Measurements from ENCODE around the gene ITPR2. TPM values are rescaled to one million over a fixed set of nuclear protein-coding genes. Genes with fewer than 3 reads are reported as not detected.
A peak's percentile ranks its signal among the peaks of the same experiment; 100 is the strongest.
"Not testable (repeated sequence)": the region's sequence is repeated elsewhere in the genome, so short reads cannot be mapped to it uniquely, and the experiment has no call there.

ITPR2 gene
- total RNA-seq, 1 experiment from 2014 or later: 10.1 TPM

DNA sequence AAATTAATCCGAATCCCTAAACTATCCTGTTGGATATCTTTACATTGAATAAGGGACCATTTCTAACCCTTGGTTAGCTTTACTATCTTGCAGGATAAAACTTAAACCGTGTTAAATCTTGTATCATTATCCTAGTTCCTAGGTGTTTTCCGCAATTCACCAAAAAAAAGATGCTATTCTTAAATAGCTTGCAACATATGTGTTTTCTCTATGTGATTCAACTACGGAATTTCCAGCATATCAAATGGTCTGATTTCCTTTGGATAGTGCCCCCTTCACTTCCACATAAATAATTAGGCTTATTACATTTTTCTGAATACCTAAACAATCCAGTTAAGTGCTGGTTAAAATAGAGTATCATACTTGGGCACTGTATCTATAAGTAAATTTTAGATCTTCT is 130.3 kb downstream of the ITPR2 start:
- DNase-seq (ENCODE audit: low read depth): no peak

DNA sequence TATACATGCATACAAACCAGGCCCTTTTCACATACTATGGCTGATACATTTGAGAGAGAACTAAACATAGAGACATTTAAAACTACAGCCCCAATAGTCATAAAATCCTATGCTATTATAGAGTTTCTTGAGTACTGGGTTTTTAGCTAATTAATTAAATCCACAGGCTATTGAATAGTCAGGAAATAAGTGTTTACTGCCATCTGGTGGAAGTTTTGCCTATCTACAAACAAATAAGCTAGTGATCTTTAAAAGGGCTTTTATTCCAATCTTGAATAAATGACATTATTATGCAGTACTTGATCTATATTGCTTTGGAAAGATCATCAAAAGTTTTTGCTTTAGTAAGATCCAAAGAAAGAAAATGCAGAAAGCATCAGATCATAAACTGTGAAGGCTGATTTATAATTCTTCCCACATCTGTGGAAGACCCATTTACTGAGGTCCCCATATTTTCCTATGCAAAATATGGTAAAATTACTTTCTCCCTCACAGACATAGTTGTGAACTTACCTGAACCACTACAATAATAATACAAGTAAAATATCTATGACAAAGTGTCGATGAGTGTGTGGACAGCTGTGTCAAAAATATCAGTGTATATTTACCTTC is 131.3 kb downstream of the ITPR2 start:
- DNase-seq (ENCODE audit: low read depth): peak; percentile 53

DNA sequence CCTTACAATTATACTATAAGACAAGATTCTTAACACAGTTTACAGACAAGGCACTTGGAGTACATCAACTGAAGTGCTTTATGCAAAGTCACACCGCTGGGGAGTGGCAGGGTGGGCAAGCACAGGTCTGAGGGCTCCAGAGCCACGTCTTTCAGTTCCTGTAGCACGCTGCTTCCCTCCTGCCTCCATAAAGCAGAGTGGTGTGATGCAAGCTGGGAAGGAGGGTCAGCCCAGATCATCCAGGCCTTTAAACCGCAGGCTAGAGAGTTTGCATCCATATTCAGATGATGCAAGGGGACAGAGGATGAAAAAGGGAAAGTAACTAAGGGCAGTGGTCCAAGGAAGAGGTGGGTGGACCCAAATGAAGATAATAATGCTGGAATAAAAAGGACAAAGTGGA is 132.6 kb downstream of the ITPR2 start:
- DNase-seq (ENCODE audit: low read depth): no peak

DNA sequence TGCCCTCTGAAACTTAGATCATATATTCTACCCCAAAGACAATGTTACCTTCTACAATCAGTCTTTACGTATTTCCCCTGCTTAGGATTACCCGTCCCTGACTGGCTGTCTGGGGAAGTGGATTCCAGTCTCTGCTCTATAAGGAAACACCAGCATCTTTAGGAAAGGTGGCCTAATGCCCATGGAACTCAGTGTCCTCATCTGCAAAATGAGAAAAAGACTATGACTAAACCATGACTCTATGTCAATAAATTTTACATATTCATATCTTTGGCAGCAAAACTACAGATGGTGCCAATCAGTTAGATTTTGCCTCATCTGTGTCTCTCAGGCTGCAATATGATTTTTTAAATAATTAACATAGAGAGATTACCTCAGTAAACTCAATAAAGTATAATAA is 133.8 kb downstream of the ITPR2 start:
- DNase-seq (ENCODE audit: low read depth): no peak

DNA sequence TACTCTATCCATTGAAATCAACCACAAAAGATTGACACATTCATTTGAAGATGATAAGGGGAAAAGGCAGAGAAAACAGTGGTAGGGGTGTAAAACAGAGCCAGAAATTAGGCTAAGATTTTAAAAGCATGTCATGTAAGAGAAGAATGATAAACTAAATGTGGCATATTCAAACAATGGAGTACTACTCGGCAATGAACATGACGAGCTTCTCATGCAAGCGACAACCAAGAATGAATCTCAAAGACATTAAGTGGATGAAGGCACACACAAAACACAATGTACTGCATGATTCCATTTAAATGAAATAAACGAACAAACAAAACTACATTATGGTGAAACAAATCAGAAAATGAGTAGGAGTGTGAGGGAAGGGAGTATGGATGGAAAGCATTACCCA is 134.8 kb downstream of the ITPR2 start:
- DNase-seq (ENCODE audit: low read depth): no peak

DNA sequence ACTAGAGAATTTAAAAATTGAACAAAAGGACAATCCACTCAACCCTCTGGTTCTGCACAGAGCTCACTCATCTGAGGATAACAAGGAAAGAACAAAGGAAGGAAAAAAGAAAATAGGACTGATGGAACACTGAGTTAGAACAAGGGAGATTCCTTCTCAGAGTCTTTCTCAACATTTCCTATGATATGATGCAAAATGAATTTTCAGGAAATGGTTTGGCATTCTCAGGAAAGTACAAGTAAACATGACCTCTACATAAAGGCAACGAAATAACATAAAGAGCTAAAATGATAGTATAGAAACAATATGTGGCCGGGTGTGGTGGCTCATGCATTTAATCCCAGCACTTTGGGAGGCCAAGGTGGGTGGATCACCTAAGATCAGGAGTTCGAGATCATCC is 135.8 kb downstream of the ITPR2 start:
- DNase-seq (ENCODE audit: low read depth): no peak

DNA sequence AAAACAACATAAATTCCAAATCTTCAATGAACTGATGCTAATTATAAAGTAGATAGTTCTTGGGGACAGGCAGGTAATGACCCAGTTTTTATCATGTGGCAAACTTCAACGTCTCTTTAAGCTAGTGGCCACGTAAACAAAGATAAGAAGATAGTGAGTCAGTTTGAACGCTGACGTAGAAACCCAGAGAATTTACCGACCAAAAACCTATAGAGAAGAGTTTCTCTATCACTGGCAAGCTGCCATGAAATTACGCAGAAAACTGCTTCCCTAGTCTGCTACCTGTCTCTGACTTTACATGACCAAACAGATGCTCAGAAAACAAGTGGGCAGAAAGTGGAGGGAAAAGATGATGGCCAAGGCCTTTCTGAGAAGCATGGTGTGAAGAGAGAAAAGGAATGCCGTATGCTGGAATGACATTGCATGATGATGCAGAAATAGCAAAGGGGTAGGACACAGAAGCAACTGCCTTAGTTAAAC is 136.3 kb downstream of the ITPR2 start:
- DNase-seq (ENCODE audit: low read depth): no peak

DNA sequence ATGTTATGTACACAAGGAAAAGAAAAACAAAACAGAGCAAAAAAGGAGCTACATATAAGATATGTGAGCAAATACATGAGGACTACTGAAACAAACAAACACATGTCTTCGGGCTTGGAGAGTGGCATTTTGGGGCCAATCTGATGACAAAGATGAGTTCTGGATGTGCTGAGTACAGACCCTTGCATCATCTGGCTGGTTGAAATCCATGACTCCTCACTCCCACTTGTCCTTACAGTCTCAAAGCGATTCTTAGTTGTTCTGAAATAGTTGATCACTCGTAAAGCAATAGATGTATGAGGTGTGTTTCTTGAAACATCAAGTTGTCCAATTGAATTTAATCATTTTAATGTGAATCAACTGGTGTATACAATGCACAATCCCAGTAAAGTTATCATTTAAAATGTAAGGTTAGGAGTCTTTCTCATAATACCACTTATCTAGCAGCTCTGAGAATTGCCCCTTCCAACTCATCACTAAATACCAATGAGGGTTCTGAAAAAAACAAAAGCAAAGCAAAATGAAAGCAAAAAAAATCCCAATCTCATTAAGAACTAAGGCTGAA is 136.9 kb downstream of the ITPR2 start:
- no peak for DNase-seq (ENCODE audit: low read depth)

DNA sequence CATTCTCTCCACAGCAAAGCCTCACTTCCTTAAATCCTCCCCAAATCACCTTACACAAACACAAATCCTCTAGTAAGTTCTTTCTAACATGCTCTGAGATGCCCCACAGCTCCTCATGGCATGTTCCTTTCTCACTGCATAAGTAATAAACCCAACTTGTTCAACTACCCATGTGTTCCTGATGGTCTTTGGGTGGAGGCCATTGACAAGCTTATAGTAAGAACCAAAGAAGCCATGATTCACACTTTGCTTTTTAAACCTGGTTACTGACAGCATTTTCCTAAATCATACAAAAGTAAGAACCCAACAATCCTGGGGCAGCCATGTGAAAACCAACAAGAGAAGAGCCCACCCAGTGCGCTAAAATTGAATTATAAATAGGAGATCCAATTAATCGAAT is 138.6 kb downstream of the ITPR2 start:
- no peak for DNase-seq (ENCODE audit: low read depth)

DNA sequence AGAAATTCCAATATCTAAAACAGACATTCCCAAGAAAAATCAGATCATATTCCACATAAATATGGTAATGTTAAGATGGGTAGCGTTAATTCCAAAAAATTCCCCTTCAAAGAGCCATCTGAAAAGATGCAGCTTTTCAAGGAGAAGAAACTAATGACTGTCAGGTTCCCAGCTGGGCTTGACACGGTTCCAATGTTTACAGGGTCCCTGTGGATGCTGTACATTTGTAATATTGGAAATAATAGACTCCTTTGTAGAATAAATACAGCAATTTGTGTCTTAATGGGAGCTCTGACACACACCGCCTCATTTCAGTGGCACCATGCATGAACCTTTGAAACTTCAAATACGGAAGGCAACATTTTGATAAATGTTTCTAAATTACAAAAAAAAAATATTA is 140.6 kb downstream of the ITPR2 start:
- no peak for DNase-seq (ENCODE audit: low read depth)

DNA sequence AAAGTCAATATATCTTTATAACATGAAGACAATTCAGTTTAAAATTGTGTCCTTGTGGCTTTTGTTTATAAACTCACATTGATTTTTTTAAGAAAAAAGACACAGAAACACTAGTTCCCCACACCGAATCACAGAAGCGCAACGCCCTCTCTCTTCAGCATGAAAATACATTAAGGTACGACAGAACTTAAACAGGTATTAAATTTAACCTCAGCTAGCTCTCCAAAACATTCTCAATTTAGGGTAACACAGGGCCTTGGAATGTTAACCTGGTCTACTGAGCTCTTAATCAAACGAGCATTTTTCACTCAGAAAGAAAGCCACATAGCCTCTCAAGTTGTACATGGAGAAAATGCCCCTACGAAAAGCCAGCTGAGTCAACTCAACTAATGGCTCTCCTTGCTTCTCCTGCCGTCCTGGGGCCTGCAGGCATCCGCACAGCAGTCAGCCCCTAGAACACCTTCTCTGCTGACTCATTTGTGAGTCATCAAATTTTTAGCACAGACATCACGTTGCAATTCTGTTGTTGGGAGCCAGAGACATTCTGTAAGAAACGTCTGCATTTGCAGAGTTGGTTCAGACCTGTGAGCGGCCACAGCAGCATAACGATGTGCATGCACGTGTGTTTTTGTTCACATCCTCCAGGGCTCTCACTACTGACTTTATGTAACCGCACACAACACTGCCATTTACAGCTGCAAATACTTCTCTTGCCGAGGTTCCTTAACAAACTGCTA is 141.6 kb downstream of the ITPR2 start:
- DNase-seq (ENCODE audit: low read depth): peak; percentile 98

DNA sequence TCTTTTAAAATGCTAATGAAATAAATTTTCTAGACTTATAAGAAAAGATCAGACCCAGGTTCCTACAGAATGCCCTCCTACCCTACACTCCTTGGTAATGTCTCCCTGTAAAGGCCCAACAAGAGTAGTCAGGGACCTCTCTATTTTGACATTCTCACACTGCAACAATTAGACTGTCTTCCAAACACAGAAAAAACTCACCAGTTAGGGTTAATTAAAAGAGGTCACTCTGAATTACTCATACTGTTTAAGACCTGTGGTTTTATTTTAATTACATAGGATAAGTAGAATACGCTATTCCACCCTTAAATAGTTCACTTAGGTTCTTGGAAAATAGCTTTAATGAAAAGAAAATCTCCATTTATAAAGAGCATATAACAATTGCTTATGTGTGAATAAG is 142.4 kb downstream of the ITPR2 start:
- DNase-seq (ENCODE audit: low read depth): peak; percentile 16

DNA sequence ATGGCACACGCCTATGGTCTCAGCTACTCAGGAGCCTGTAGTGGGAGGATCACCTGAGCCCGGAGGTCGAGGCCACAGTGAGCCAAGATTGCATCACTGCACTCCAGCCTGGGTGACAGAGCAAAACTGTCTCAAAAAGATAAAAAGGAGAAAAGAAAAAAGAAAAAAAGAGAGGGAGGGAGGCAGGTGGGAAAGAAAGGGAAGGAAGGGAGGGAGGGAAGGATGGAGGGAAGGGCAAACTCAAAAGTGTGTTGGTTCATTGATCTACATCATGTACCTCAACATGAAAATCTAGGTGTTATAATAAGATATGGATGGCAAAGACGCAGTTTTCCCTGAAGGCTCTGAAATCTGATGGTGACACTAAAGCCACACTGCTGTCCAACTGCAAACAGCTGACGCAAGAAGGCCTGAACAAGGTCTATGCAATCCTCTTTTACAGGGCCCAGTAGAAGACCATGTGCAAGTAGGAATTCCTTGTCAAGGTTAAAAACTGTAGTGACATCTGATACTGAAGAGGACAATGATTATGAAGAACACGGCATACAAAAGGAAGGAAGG is 143.6 kb downstream of the ITPR2 start:
- no peak for DNase-seq (ENCODE audit: low read depth)

DNA sequence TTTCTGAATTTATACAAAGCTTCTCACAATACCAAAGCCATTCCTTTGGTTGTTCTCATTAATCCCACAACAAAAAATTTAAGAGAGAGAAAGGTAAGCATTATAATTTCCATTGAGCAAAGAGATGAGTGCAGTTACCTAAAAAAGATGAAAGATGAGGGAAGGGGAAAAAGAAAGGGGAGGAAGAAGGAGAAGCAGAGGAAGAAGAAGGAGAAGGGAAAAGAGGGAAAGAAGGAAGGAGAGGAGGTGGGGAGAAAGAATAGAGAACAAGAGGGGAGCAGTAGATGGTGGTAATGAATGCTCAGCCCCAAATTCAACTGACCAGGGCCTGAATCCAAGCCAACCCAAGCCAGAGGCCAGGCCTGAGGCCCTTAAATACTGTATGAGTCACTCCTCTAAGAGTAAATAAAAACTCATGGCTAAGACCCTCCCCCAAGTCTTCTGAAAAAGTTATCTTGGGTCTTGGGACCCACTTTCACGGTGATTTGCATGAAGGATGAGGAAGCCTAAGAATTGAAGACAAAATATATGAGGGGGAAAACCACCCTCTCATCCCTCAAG is 144.6 kb downstream of the ITPR2 start:
- no peak for DNase-seq (ENCODE audit: low read depth)

DNA sequence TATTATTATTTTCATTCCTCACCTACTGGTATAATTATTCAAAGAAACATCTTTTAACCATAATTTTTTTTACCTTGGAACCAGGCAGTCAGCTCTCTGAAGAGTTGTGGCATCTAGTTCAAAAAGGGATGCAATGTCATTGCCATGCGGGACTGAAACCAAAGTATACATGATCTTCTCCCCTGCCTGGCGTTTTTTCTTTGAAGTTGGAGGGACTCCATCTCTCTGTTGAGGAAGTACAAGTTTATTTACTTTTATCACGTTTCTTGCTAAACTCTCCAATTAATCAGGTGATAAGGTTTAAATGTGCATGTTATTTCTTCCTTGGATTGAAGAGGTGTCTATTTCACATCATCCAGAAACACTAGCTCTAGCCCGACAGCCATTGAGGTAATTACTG is 146.6 kb downstream of the ITPR2 start:
- DNase-seq (ENCODE audit: low read depth): no peak

DNA sequence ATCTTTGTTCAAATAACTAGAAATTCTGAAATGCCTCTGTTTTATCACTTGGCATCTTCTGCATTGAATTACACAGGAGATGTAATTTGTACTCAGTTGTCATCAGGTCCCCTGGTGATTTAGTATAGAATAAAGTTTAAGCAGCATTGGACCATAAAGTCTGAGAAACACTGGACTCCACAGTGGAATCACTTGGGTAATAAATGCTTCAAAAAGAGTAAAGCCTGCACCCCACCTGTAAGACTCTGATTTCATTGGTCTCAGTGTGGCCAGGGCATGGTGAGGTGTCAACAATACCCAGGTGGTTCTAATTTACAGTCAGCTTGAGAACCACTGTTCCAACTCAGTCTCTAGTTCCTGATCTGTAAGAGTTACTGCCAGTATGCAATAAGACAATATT is 148.9 kb downstream of the ITPR2 start:
- no peak for DNase-seq (ENCODE audit: low read depth)

DNA sequence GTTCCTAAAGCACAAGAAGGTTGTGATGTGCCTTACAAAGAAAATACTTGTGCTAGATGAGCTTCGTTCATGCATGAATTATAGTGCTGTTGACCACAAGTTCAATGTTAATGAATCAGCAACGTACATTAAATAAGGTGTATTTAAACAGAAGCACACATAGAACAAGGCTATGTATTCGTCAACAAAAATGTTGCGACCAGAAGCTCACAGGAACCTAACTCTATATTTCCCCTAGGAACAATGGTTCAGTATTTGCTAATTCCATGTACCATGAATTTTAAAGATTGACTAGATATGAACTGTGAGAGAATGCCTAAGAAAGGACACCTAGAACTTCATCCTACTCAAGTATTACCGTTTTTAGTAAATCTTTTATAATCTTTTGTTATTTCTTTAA is 149.6 kb downstream of the ITPR2 start:
- DNase-seq (ENCODE audit: low read depth): no peak

DNA sequence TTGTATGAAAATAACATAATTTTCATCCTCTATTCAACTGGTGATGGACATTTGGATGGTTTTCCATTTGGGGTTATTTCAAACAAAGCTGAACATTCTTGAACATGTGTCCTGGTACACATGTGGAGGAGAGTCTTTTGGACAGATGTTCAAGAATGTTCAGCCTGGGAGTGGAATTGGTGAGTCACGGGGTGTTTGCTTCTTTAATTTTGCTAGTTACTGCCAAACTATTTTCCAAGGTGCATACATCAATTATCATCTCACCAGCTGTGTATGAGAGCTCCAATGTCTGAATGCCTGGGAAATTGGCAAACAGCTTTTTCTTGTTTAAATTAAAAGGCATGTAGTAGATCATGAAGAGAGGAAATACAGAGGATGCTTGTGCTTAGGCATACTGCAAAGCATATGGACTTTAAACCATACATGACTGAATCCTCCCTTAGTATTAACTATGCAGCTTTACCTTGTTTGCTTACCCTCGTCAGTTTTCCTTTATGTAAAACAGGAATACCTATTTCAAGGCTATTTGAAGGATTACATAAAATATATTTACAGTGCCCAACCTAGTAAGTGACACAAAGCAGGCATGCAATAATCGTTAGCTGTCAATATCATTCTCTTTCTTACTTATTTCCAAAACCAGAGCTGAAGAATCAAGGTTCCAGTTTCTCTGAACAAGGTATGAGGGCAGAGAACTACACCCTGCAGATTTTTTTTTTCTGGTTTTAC is 152.1 kb downstream of the ITPR2 start:
- DNase-seq (ENCODE audit: low read depth): peak; percentile 57

DNA sequence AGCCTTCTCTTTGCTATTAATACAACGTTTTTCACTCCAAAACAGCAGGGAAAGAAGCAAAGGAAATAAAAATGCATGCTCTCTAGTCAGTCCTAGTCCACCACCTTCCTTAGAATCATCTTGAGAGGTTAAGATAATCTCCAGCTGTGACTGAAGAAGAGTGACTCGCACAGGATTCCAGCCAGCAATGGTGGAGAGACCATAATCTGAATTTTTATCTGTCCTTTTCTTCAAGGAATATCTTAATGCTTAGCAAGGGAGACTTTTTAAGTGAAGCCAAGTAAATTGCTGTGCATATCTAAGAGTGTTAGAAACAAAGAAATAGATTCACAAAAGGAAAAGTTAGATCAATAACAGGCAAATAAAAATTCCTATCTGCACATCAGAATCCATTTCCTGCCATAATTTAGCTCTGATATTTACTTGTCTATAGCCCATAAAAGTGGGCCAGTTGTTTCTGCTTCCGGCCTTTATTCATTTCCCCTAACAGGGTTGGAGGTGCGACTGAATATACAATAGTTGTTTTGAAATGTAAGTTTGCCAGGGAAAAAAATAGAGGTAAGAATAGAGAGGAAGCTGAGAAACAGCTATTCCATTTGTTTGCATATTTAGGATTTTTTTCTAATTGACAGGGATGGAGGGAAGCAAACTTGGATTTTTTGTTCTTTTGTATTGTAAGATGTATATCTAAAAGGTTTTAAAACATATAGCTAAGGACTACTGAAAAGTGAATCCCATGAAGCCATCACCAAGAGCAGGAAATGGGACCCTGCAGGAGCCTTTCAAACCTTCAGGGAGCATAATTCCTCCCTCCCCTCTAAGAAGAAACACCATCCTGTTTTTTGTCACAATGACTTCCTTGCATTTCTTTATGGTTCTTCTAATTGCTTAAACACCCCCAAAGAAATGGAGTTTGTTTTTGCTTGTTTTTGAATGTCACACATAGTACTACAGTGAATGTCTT is 154.0 kb downstream of the ITPR2 start:
- DNase-seq (ENCODE audit: low read depth): no peak

DNA sequence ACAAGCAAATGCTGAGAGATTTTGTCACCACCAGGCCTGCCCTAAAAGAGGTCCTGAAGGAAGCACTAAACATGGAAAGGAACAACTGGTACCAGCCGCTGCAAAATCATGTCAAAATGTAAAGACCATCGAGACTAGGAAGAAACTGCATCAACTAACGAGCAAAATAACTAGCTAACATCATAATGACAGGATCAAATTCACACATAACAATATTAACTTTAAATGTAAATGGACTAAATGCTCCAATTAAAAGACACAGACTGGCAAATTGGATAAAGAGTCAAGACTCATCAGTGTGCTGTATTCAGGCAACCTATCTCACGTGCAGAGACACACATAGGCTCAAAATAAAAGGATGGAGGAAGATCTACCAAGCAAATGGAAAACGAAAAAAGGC is 161.5 kb downstream of the ITPR2 start:
- not testable (repeated sequence) for DNase-seq (ENCODE audit: low read depth)

DNA sequence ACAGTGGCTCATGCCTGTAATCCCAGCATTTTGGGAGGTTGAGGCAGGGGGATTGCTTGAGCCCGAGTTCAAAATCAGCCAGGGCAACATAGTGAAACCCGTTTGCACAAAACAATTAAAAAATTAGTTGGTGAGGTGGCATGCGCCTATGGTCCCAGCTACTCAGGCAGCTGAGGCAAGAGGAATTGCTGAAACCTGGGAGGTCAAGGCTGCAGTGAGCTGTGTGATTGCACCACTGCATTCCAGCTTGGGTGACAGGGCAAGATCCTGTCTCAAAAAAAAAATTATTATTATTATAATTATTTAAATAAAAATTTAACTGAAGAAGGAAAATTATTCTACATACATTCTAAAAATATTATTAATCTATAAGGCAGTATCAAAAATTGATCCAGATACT is 164.1 kb downstream of the ITPR2 start:
- no peak for DNase-seq (ENCODE audit: low read depth)

Data from RPMI7951 (cell line).